Left renal cortex interstitium (tissue), 4 donors: ENCODE measurements around the gene INTS11. TPM values are rescaled to one million over a fixed set of nuclear protein-coding genes. Genes with fewer than 3 reads are reported as not detected.

Experiments used
- DNase-seq, 4 donors: peaks; one replicate each; pipeline ENCODE4 v3.0.0-alpha.2; 2013; ENCODE audit warnings: low read depth in 4 of 4, low spot score in 2 of 4, missing footprints in 1 of 4
- polyA plus RNA-seq, 4 donors: library from polyadenylated mRNA; unstranded; fragments of 120-200 nt; gene quantifications; one replicate each; pipeline ENCODE4 v1.2.1, GENCODE V29; 2013; ENCODE audit not compliant: insufficient read length in 4 of 4

Gene INTS11
- polyA plus RNA-seq, 4 donors = 94.8 to 169 (median 129) TPM

GRCh38 chr1:1273512-1274298, 50.8 kb downstream of the INTS11 start, which contains the start of gene UBE2J2:
Gene UBE2J2 (minus strand): TSS chr1:1273854. CDS start chr1:1267992, 5,862 bp downstream.
- DNase-seq = peak in 3 of 4 donors; percentile 67 to 79 (median 73)

GRCh38 chr1:1273209-1273511, 51.3 kb downstream of the INTS11 start:
- no peak for DNase-seq

GRCh38 chr1:1272341-1273208, 51.9 kb downstream of the INTS11 start:
- DNase-seq = no peak

DNA sequence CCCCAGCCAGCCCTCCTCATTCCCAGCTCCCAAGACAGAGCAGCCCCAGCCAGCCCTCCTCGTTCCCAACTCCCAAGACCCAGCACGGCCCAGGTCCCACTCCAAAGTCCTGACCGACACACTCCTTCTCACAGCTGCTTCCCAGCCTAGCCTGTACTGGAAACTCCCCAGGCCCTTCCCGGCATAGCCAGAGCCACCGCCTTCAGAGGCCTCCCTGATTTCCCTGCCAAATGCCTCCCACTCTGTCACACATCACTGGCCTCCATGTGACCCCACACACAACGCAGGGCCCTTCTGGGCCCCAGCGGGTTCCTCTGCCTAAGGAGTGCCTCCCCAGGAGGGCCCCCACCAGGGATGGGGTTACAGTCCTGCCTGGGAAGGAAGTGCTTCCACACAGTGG, 53.6 kb downstream of the INTS11 start:
- no peak for DNase-seq

- no peak for DNase-seq
Measured at GRCh38 chr1:1268284-1268682, 56.2 kb downstream of the INTS11 start.

DNA sequence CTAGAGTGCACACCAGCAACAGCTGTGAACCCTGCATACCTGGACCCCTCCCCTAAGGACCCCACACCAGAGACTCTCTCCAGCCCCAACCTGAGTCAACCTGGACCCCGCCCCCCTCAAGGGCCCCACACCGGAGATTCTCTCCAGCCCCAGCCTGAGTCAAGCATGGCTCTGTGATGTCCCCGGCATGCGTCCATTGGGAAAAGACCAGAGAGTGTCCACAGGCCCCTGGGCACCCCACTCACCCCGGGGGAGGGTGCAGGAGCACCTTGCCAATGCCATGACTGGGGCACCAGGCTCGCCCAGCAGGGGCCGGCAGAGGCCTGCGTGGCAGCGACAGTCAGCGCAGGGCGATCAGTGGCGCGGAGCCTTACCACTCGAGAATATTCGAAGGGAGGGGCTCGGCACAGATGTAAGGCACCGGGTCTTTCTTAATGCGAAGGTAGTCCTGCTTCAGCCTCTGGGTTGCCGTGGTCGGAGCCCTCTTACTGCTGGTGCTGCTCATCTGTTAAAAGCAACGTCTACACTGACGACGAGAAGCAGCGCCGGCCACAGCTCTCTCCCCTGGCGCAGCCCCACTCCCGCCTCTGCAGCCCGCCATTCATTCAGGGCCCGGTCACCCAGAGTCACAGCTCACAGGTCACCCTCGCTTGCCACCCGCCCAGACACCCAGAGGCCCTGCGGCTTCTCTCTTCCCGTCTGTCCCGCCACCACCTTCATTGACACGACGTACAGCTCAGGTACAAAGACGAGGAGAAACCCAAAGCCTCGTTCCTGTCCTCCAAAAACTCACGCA, 56.8 kb downstream of the INTS11 start:
- no peak for DNase-seq

GRCh38 chr1:1264868-1265272, 59.6 kb downstream of the INTS11 start:
- DNase-seq = no peak

DNA sequence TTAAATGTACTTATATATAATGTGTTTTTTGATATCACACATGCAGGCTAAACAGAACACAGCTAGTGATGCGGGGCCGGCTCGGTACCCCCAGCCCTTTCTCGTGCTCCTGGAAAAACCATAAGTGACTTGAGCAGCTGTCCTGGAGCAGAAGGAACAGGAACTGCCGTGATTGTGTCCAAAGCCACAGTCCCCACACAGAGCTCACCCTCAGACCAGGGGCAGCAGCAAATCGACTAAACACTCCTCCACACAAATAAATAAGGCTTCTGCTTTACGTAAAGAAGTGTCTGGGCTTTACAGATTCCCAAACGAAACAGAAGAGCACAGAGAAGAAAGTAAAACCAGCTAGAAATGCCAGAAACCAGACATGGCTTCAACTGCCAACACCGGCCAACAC, 60.4 kb downstream of the INTS11 start:
- DNase-seq = no peak

GRCh38 chr1:1262758-1263157, 61.7 kb downstream of the INTS11 start:
- DNase-seq = no peak

- DNase-seq = no peak
Measured at GRCh38 chr1:1262071-1262470, 62.4 kb downstream of the INTS11 start.

Other genes with a start within 250 kb of the INTS11 start
- gene C1orf159, start 208.6 kb downstream of the INTS11 start, polyA plus RNA-seq = 10 to 100 TPM in 3 of 4 donors, 1 to 10 TPM in 1; 5.5 to 24.1 (median 14.1) TPM
- gene TTLL10, start 150.8 kb downstream of the INTS11 start, polyA plus RNA-seq = 1 to 10 TPM in 1 of 4 donors, under 1 TPM in 3; 0.41 to 1.1 (median 0.63) TPM
- under 1 TPM; 0.29 to 0.79 (median 0.53) TPM for gene TNFRSF18, start 118.1 kb downstream of the INTS11 start, polyA plus RNA-seq
- gene TNFRSF4, start 110.5 kb downstream of the INTS11 start, polyA plus RNA-seq = 1 to 10 TPM; 1.7 to 3.1 (median 2.0) TPM
- gene SDF4, start 92.7 kb downstream of the INTS11 start, polyA plus RNA-seq = 100 to 1,000 TPM; 115 to 144 (median 130) TPM
- 10 to 100 TPM; 19.8 to 24.4 (median 21.4) TPM for gene B3GALT6, start 92.4 kb downstream of the INTS11 start, polyA plus RNA-seq
- 10 to 100 TPM in 3 of 4 donors, 1 to 10 TPM in 1; 7.2 to 17.3 (median 14.9) TPM for gene C1QTNF12, start 77.9 kb downstream of the INTS11 start, polyA plus RNA-seq
- 10 to 100 TPM; 40.9 to 68.6 (median 58.4) TPM for gene UBE2J2, start 50.8 kb downstream of the INTS11 start, polyA plus RNA-seq
- gene SCNN1D, start 44.2 kb downstream of the INTS11 start, polyA plus RNA-seq = 10 to 100 TPM in 1 of 4 donors, 1 to 10 TPM in 3; 2.4 to 10.2 (median 6.9) TPM
- gene ACAP3, start 16.7 kb downstream of the INTS11 start, polyA plus RNA-seq = 10 to 100 TPM; 14.9 to 45.2 (median 33.0) TPM
- gene PUSL1, start 16.1 kb downstream of the INTS11 start, polyA plus RNA-seq = 10 to 100 TPM in 2 of 4 donors, 1 to 10 TPM in 2; 7.3 to 12.4 (median 10.7) TPM
- gene CPTP, start 142 bp upstream of the INTS11 start, polyA plus RNA-seq = 10 to 100 TPM; 12.4 to 21.1 (median 17.3) TPM
- gene TAS1R3, start 6.6 kb upstream of the INTS11 start, polyA plus RNA-seq = under 1 TPM; 0.28 to 0.70 (median 0.45) TPM
- gene DVL1, start 24.8 kb upstream of the INTS11 start, polyA plus RNA-seq = 10 to 100 TPM; 24.6 to 52.2 (median 45.6) TPM
- gene MXRA8, start 33.9 kb upstream of the INTS11 start, polyA plus RNA-seq = 100 to 1,000 TPM; 164 to 219 (median 209) TPM
- 100 to 1,000 TPM in 1 of 4 donors, 10 to 100 TPM in 3; 64.4 to 107 (median 84.7) TPM for gene AURKAIP1, start 50.5 kb upstream of the INTS11 start, polyA plus RNA-seq
- 100 to 1,000 TPM; 178 to 392 (median 277) TPM for gene CCNL2, start 74.7 kb upstream of the INTS11 start, polyA plus RNA-seq
- 100 to 1,000 TPM; 111 to 143 (median 117) TPM for gene MRPL20, start 82.6 kb upstream of the INTS11 start, polyA plus RNA-seq
- 10 to 100 TPM in 3 of 4 donors, 1 to 10 TPM in 1; 5.1 to 27.6 (median 12.1) TPM for gene ANKRD65, start 96.6 kb upstream of the INTS11 start, polyA plus RNA-seq
- gene VWA1, start 111.0 kb upstream of the INTS11 start, polyA plus RNA-seq = 100 to 1,000 TPM in 1 of 4 donors, 10 to 100 TPM in 3; 48.3 to 104 (median 66.7) TPM
- 1 to 10 TPM; 2.6 to 3.7 (median 2.9) TPM for gene ATAD3C, start 125.0 kb upstream of the INTS11 start, polyA plus RNA-seq
- gene ATAD3B, start 147.1 kb upstream of the INTS11 start, polyA plus RNA-seq = 10 to 100 TPM in 3 of 4 donors, 1 to 10 TPM in 1; 9.4 to 29.9 (median 20.5) TPM
- 10 to 100 TPM; 15.8 to 31.6 (median 24.4) TPM for gene ATAD3A, start 187.5 kb upstream of the INTS11 start, polyA plus RNA-seq
- gene TMEM240, start 216.0 kb upstream of the INTS11 start, polyA plus RNA-seq = 1 to 10 TPM; 4.3 to 8.4 (median 7.3) TPM